HepG2 (cell line): ENCODE data around the gene KHK. TPM values are rescaled to one million over a fixed set of nuclear protein-coding genes. Genes with fewer than 3 reads are reported as not detected.

ENCODE experiments used
- ATAC-seq: fragments of 200-7000 bp; cut with Tn5 transposase; 3 replicates; pipeline ENCODE4 v1.9.1; 2020; ENCODE audit warnings: mild to moderate bottlenecking, moderate library complexity
- BruUV-seq: library from RNA; stranded (reverse); fragments of 400-500 nt; replicated peaks from 2 replicates; lab custom pipeline; 2021; lab: Mats Ljungman, UMichigan
- CTCF ChIA-PET: fragments of 300-600 bp; formaldehyde crosslinking; extraction: SDS; loops from one replicate; lab custom pipeline; 2021; ENCODE audit warnings: low total read pairs, inconsistent platforms, low intra/inter-chr PET ratio; lab: Yijun Ruan, JAX
- POLR2A ChIA-PET: fragments of 350-600 bp; sonication (Branson Sonifier 250); formaldehyde crosslinking; loops from one replicate; lab custom pipeline; 2020; ENCODE audit warnings: antibody characterized with exemption, inconsistent platforms; lab: Yijun Ruan, JAX
- DNase-seq: peaks from one replicate; pipeline ENCODE4 v3.0.0-alpha.2; 2015; ENCODE audit warnings: low spot score
- FAIRE-seq: peaks from 3 replicates; lab custom pipeline; 2011; peaks lifted over from hg19 to GRCh38; lab: Jason Lieb, UNC
- H2AFZ ChIP-seq: one replicate; pipeline ENCODE4 v1.6.1; 2011; ENCODE audit warnings: low read length, inconsistent platforms
- H3K27ac ChIP-seq: fragments of 300-600 bp; 3 replicates; pipeline ENCODE4 v1.8.0; 2011; ENCODE audit warnings: mixed run types, mild to moderate bottlenecking, mixed read lengths, low read length, inconsistent platforms; ENCODE audit not compliant: insufficient read depth; ENCODE audit errors: extremely low read length
- H3K27me3 ChIP-seq, 2 experiments: fragments of 200-600 bp in 1 of 2; 2 replicates in 1 of 2; 3 replicates in 1 of 2; pipeline versions ENCODE4 v1.6.0 to v1.8.0; 2011; ENCODE audit warnings: low read length in 2 of 2, mild to moderate bottlenecking in 2 of 2, moderate library complexity in 2 of 2, inconsistent platforms in 1 of 2; ENCODE audit not compliant: insufficient read depth in 2 of 2, control insufficient read depth in 1 of 2
- H3K36me3 ChIP-seq, 2 experiments: fragments of 200-600 bp in 1 of 2; replicated peaks in 1 of 2; 2 replicates in 1 of 2; 3 replicates in 1 of 2; pipeline versions ENCODE4 v1.5.1 to v1.8.0; 2011; ENCODE audit warnings: low read length in 2 of 2, inconsistent platforms in 1 of 2; ENCODE audit not compliant: insufficient read depth in 2 of 2, control insufficient read depth in 1 of 2
- H3K4me1 ChIP-seq: 2 replicates; pipeline ENCODE4 v1.5.1; 2012; ENCODE audit warnings: low read length, inconsistent platforms; ENCODE audit not compliant: insufficient read depth
- H3K4me2 ChIP-seq: 2 replicates; pipeline ENCODE4 v1.6.0; 2011; ENCODE audit warnings: low read depth, low read length, inconsistent platforms
- H3K4me3 ChIP-seq, 3 experiments: fragments of 200-600 bp in 1 of 3; sonication (generic), shearing (Covaris generic) in 1 of 3; replicated peaks in 1 of 3; 2 replicates each; pipeline ENCODE4 v1.5.1; 2011 to 2016; ENCODE audit warnings: low read length in 3 of 3, inconsistent platforms in 2 of 3, low read depth in 2 of 3, mild to moderate bottlenecking in 2 of 3, control low read depth in 1 of 3, mixed read lengths in 1 of 3; ENCODE audit not compliant: insufficient read depth in 1 of 3
- H3K79me2 ChIP-seq: one replicate; pipeline ENCODE4 v1.6.1; 2011; ENCODE audit warnings: low read length, inconsistent platforms; ENCODE audit not compliant: insufficient read depth
- H3K9ac ChIP-seq: 2 replicates; pipeline ENCODE4 v1.6.0; 2011; ENCODE audit warnings: mild to moderate bottlenecking, low read depth, low read length, inconsistent platforms; ENCODE audit not compliant: insufficient read depth
- H3K9me3 ChIP-seq: 2 replicates; pipeline ENCODE4 v1.5.1; 2012; ENCODE audit warnings: mild to moderate bottlenecking, low read length
- H4K20me1 ChIP-seq: 2 replicates; pipeline ENCODE4 v1.6.0; 2011; ENCODE audit warnings: inconsistent platforms, mild to moderate bottlenecking, low read length, moderate library complexity; ENCODE audit not compliant: insufficient read depth
- BCLAF1 ChIP-seq: fragments of 450-650 bp; IDR thresholded peaks from 2 replicates; pipeline ENCODE4 v1.6.1; 2017; ENCODE audit warnings: mild to moderate bottlenecking
- ELF4 ChIP-seq: sonication (generic); formaldehyde crosslinking; IDR thresholded peaks from 2 replicates; pipeline ENCODE4 v1.5.0; 2020; ENCODE audit warnings: missing genetic modification reagents, mild to moderate bottlenecking, moderate library complexity, borderline replicate concordance
- NR0B2 ChIP-seq: sonication (generic); formaldehyde crosslinking; IDR thresholded peaks from 2 replicates; pipeline ENCODE4 v1.4.0; 2020; ENCODE audit warnings: mild to moderate bottlenecking, missing genetic modification reagents
- POLR2AphosphoS5 ChIP-seq: IDR thresholded peaks from 2 replicates; pipeline ENCODE4 v1.6.1; 2012; ENCODE audit warnings: low read depth, low read length
- ZNF275 ChIP-seq: sonication (generic); formaldehyde crosslinking; IDR thresholded peaks from 2 replicates; pipeline ENCODE4 v1.8.0; 2022; ENCODE audit warnings: missing genetic modification reagents, mild to moderate bottlenecking, inconsistent platforms, borderline replicate concordance
- ZNF629 ChIP-seq: sonication (generic); formaldehyde crosslinking; conservative IDR thresholded peaks from 2 replicates; pipeline ENCODE4 v1.5.0; 2020; ENCODE audit warnings: missing genetic modification reagents
- WGBS: methylation state at CpG from one replicate; pipeline ENCODE4 v1.1.6; 2017; ENCODE audit warnings: low lambda C conversion rate; 5-methylcytosine and 5-hydroxymethylcytosine counted together
- in situ Hi-C: cut with HindIII; loops from 2 replicates; pipeline ENCODE4 v1.10.0; 2017; ENCODE audit warnings: low pct_unique_long_range_greater_than_20kb; ENCODE audit not compliant: extremely low pct_ligation_motif_present
- intact Hi-C: fragments of 100-400 bp; cut with micrococcal nuclease; formaldehyde crosslinking; loops from one replicate; pipeline ENCODE4 v1.10.0; 2022; ENCODE audit not compliant: unreplicated experiment
- polyA plus RNA-seq, 8 experiments: library from polyadenylated mRNA; depleted of rRNA in 3 of 8; stranded (reverse) in 7 of 8; unstranded in 1 of 8; fragments of >200 nt; fragmentation: Illumina TruSeq in 4 of 8; extraction: Trizol in 4 of 8; gene quantifications; 2 replicates each; pipeline versions ENCODE4 v1.2.1 to v1.2.3, GENCODE V29; 2011 to 2016; ENCODE audit warnings: low read depth in 4 of 8, missing spikeins in 1 of 8, mixed read lengths in 1 of 8; ENCODE audit not compliant: insufficient read depth in 1 of 8
- total RNA-seq, 5 experiments: library from RNA; depleted of rRNA; stranded (reverse); fragments of >200 nt; fragmentation: Illumina TruSeq; extraction: Trizol; gene quantifications; 2 replicates each; pipeline ENCODE4 v1.2.3, GENCODE V29; 2016; ENCODE audit warnings: low read depth in 1 of 5

Gene KHK
- total and polyA plus RNA-seq, 2 of the 13 experiments (the other 11 are each of a cell fraction or from before 2014, with no cell fraction given), result 40.9 to 99.2 TPM

GRCh38 chr2:27053321-27053720 is 33.3 kb upstream of the KHK start:
- Histone ChIP-seq H3K9ac (no peak overlapping the region), H3K36me3 (peaks cover 11 to 52% of the 10 kb centered on the region in 2 experiments), H3K4me2 (peak overlapping the region; percentile 81; the same call in 1 of the 2 replicates), H3K27me3 (no peaks in the 10 kb centered on the region; a peak in 1 of 5 replicates), H3K4me1 (peaks cover 24% of the 10 kb centered on the region), H4K20me1 (peaks cover 3% of the 10 kb centered on the region; the same call in 1 of the 2 replicates), H3K4me3 (no peak overlapping the region), H3K27ac (no peak overlapping the region), H3K79me2 (peaks cover 8% of the 10 kb centered on the region), H2AFZ (no peak overlapping the region), H3K9me3 (no peaks in the 10 kb centered on the region)
- BruUV-seq, result no TSS peak
- DNase-seq (no peak), FAIRE-seq (no peak), ATAC-seq (no peak)
- ChIA-PET CTCF (no interaction called here), POLR2A (interaction anchor here (0.9 to 6.4 kb wide), 4 partner anchors 10 to 34 kb away, joined by 3 to 100 read pairs (median 73); partner anchors contain the start of genes EMILIN1 and OST4)
- 89% methylated on average over 11 of the region's 11 CpGs for WGBS
- in situ Hi-C loops (no loop called here), intact Hi-C loops (no loop called here)
- TF ChIP-seq ELF4 (CRISPR knock-in tag) (no peak), BCLAF1 (no peak), NR0B2 (CRISPR knock-in tag) (no peak), POLR2AphosphoS5 (0 out of 2 replicates have a peak, but pooled peaks have one; percentile 25), ZNF275 (no peak), ZNF629 (CRISPR knock-in tag) (no peak)
